ENCODE measurements around the gene NEIL3. TPM values are rescaled to one million over a fixed set of nuclear protein-coding genes. Genes with fewer than 3 reads are reported as not detected.

The NEIL3 gene
- polyA plus RNA-seq, 1 donor (not counting 4 experiments of a cell fraction or from before 2014, with no cell fraction given) = 7.6 TPM

GRCh38 chr4:177393236-177393635, 83.6 kb downstream of the NEIL3 start:
- Histone ChIP-seq H3K27me3 (ENCODE audit: control insufficient read depth, extremely low read depth, insufficient read depth, low read length) (peaks cover 3% of the 10 kb centered on the region), H4K20me1 (ENCODE audit: control insufficient read depth, extremely low read depth, insufficient read depth, low read length) (no peaks in the 10 kb centered on the region), H2AFZ (ENCODE audit: control insufficient read depth, low read length) (no peak overlapping the region), H3K9me1 (ENCODE audit: control insufficient read depth, extremely low read depth, insufficient read depth, low read length) (no peaks in the 10 kb centered on the region), H3K79me2 (ENCODE audit: control insufficient read depth, insufficient read depth, low read length) (no peaks in the 10 kb centered on the region), H3K4me2 (ENCODE audit: control insufficient read depth, extremely low read depth, insufficient read depth, low read depth, low read length) (no peak overlapping the region), H3K9ac (ENCODE audit: control insufficient read depth, extremely low read depth, insufficient read depth, low read length) (no peak overlapping the region), H3K4me3 (ENCODE audit: control insufficient read depth in 2 of 3, extremely low read depth in 1 of 3, insufficient read depth in 2 of 3, low read depth in 1 of 3, low read length in 3 of 3) (no peak overlapping the region), H3K9me3 (ENCODE audit: control insufficient read depth, low read depth, low read length) (no peaks in the 10 kb centered on the region), H3K4me1 (ENCODE audit: control insufficient read depth, extremely low read depth, insufficient read depth, low read length) (no peaks in the 10 kb centered on the region), H3K27ac (ENCODE audit: control insufficient read depth, insufficient read depth, low read length) (no peak overlapping the region), H3K36me3 (ENCODE audit: control insufficient read depth in 2 of 2, extremely low read depth in 1 of 2, insufficient read depth in 2 of 2, low read length in 2 of 2) (no peaks in the 10 kb centered on the region)
- no peak for DNase-seq (ENCODE audit: low read depth, low spot score)
- FAIRE-seq = no peak
- TF ChIP-seq CTCF (optimal IDR thresholded peaks at IDR 0.05 in 1 of 3, IDR thresholded peaks at IDR 0.05 in 1 of 3, conservative IDR thresholded peaks at IDR 0.05 in 1 of 3; ENCODE audit: extremely low read depth in 1 of 3, insufficient read depth in 2 of 3, low read length in 3 of 3) (no peak), EZH2 (IDR thresholded peaks at IDR 0.05; ENCODE audit: low read length) (no peak)
- dilution Hi-C loops (cut with MboI; ENCODE audit: extremely low pct_ligation_motif_present, low sequenced_read_pairs) = no loop called here

DNA sequence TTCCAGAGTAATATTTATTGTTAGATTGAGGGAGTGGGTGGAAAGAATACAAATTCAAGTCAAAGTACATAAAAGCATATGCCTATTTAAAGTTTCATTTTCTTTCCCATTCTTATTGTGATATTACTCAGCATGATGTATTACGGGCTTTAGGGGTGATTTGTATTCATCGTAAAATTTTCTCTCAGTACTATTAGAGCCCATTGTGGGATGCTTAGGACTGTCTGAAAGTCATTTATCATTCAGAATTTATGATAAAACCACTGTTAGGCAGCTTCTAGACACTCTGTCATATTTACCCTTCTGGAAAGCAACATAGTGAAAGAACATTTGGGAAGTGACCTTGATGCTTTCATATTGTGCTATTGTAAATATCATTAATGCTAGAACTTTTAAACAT, 86.7 kb downstream of the NEIL3 start:
- Histone ChIP-seq H3K79me2 (ENCODE audit: control insufficient read depth, insufficient read depth, low read length) (no peaks in the 10 kb centered on the region), H3K4me2 (ENCODE audit: control insufficient read depth, extremely low read depth, insufficient read depth, low read depth, low read length) (no peak overlapping the region), H3K9ac (ENCODE audit: control insufficient read depth, extremely low read depth, insufficient read depth, low read length) (no peak overlapping the region), H3K27ac (ENCODE audit: control insufficient read depth, insufficient read depth, low read length) (no peak overlapping the region), H2AFZ (ENCODE audit: control insufficient read depth, low read length) (no peak overlapping the region), H3K9me3 (ENCODE audit: control insufficient read depth, low read depth, low read length) (no peaks in the 10 kb centered on the region), H4K20me1 (ENCODE audit: control insufficient read depth, extremely low read depth, insufficient read depth, low read length) (no peaks in the 10 kb centered on the region), H3K36me3 (ENCODE audit: control insufficient read depth in 2 of 2, extremely low read depth in 1 of 2, insufficient read depth in 2 of 2, low read length in 2 of 2) (no peaks in the 10 kb centered on the region), H3K4me3 (ENCODE audit: control insufficient read depth in 2 of 3, extremely low read depth in 1 of 3, insufficient read depth in 2 of 3, low read depth in 1 of 3, low read length in 3 of 3) (no peak overlapping the region), H3K9me1 (ENCODE audit: control insufficient read depth, extremely low read depth, insufficient read depth, low read length) (no peaks in the 10 kb centered on the region), H3K27me3 (ENCODE audit: control insufficient read depth, extremely low read depth, insufficient read depth, low read length) (peaks cover under 1% of the 10 kb centered on the region), H3K4me1 (ENCODE audit: control insufficient read depth, extremely low read depth, insufficient read depth, low read length) (no peaks in the 10 kb centered on the region)
- FAIRE-seq (no peak), DNase-seq (ENCODE audit: low read depth, low spot score) (no peak)
- TF ChIP-seq CTCF (optimal IDR thresholded peaks at IDR 0.05 in 1 of 3, IDR thresholded peaks at IDR 0.05 in 1 of 3, conservative IDR thresholded peaks at IDR 0.05 in 1 of 3; ENCODE audit: extremely low read depth in 1 of 3, insufficient read depth in 2 of 3, low read length in 3 of 3) (no peak), EZH2 (IDR thresholded peaks at IDR 0.05; ENCODE audit: low read length) (no peak)
- dilution Hi-C loops (cut with MboI; ENCODE audit: extremely low pct_ligation_motif_present, low sequenced_read_pairs) = no loop called here

All from keratinocyte (primary cell).